B cell (primary cell): ENCODE results near the gene ARHGEF17.

Experiments
- EZH2 ChIP-seq: IDR thresholded peaks from 2 replicates; pipeline ENCODE4 v1.6.1; 2012; ENCODE audit warnings: borderline replicate concordance, low read depth, mild to moderate bottlenecking, moderate library complexity, low read length; ENCODE audit not compliant: insufficient read depth, poor library complexity, severe bottlenecking
- TF ChIP-seq, protein P1 (sequence below): fragments of 200-600 bp; IDR thresholded peaks from one replicate; pipeline ENCODE4 v1.8.0; 2022; ENCODE audit warnings: antibody characterized with exemption, mild to moderate bottlenecking

DNA sequence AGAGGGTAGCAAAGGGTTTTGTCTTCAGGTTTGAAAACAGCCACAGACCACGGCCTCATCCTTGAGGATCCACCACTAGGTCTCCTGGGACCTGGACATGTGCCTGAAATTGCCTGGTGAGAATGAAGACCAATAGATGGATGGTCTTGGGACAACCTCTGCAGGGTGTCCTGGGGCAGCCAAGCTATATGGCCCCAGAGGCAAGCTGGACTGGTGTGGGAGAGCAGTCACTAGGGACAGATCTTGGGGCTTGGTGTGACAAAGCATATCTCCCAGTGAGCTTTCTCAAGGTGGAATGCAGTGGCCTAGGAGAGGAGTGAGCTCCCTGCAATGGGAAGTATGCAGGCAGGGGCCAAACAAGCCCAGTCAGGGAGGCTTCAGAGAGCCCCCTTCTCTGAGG is 22.4 kb upstream of the ARHGEF17 start:
- TF ChIP-seq, protein P1, sequence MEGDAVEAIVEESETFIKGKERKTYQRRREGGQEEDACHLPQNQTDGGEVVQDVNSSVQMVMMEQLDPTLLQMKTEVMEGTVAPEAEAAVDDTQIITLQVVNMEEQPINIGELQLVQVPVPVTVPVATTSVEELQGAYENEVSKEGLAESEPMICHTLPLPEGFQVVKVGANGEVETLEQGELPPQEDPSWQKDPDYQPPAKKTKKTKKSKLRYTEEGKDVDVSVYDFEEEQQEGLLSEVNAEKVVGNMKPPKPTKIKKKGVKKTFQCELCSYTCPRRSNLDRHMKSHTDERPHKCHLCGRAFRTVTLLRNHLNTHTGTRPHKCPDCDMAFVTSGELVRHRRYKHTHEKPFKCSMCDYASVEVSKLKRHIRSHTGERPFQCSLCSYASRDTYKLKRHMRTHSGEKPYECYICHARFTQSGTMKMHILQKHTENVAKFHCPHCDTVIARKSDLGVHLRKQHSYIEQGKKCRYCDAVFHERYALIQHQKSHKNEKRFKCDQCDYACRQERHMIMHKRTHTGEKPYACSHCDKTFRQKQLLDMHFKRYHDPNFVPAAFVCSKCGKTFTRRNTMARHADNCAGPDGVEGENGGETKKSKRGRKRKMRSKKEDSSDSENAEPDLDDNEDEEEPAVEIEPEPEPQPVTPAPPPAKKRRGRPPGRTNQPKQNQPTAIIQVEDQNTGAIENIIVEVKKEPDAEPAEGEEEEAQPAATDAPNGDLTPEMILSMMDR, result no peak
- TF ChIP-seq EZH2, result no peak
